ENCODE measurements around the gene PWWP2B.
"Not testable (repeated sequence)": the region's sequence is repeated elsewhere in the genome, so short reads cannot be mapped to it uniquely, and the experiment has no call there.

DNA sequence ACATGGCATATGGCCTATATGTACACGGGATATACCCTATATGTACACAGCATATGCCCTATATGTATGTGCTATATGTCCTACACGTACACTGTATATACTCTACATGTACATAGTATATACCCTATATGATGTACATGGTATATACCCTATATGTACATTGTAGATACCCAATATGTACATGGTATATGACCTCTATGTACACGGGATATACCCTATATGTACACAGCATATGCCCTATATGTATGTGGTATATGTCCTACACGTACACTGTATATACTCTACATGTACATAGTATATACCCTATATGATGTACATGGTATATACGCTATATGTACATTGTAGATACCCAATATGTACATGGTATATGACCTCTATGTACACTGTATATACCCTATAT lies 38.3 kb downstream of the PWWP2B start:
- TF ChIP-seq CTCF (conservative IDR thresholded peaks at IDR 0.05; ENCODE audit: low read length); EZH2phosphoT487 (IDR thresholded peaks at IDR 0.05; ENCODE audit: borderline replicate concordance): not testable (repeated sequence)

Measured in Loucy (cell line).